ENCODE results near the gene GLE1.
"Not testable (repeated sequence)": the region's sequence is repeated elsewhere in the genome, so short reads cannot be mapped to it uniquely, and the experiment has no call there.

The GLE1 gene

DNA sequence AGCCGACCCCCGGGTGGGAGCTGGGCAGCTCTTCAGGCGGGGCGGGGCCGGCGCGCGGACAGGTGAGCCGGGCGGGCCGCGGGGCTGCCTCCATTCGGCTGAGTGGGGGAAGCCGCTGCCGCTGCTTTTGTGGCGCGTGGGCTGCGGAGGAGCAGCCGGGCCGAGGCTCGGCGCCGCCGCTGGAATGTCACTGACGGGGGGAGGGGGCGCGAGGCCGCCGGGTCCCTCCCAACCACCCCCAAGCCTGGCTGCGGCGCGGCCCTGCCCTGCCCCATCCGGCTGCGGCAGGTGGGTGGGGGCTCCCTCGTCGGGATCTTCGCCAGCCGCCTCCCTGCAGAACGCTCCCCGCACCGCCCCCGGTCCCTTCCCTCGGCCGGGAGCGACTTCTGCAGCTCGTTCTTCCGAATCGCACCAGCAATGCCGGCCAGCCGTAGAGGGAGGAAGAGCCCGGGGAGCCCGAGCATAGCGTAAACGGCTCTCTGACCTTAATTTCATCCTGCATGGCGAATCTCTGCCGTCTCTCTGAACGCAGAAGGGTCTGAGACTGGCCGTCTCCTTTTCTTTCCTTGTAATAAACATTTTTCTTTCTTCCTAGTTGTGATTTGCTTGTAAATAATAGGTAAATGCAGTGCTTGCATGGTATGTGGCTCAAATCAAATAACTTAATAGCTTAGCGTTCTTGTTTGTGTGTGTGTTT is 48.4 kb downstream of the GLE1 start:
- DNase-seq: peak; percentile 50

- DNase-seq: no peak
Observed at GRCh38 chr9:128553728-128554127, 49.2 kb downstream of the GLE1 start.

GRCh38 chr9:128554155-128554862 is 49.8 kb downstream of the GLE1 start:
- DNase-seq: no peak

DNA sequence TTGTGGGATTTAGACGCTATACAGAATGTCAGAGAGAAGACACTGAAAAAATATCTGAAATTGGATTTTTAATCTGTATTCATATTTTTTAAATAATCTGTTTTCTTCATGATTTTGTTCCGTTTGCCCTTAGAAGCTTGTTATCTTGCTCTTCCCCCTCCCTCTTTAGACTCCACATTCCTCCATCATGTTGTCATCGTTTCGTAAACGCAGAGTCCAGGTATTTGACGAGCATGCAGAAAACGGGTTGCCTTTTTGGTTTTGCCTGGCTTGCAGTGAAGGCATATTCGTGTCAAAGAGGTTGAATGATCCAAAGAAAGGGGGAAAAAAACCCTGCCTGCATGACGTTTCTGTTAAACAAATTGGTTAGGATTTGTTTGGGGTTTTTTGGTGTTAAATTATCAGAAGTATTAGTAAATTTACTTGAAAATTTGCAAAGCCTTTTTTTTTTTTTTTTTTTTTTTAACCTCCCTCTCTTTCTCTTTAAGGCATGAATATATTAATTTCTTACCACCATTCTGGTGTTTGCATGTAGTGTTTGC is 50.7 kb downstream of the GLE1 start:
- DNase-seq: no peak

DNA sequence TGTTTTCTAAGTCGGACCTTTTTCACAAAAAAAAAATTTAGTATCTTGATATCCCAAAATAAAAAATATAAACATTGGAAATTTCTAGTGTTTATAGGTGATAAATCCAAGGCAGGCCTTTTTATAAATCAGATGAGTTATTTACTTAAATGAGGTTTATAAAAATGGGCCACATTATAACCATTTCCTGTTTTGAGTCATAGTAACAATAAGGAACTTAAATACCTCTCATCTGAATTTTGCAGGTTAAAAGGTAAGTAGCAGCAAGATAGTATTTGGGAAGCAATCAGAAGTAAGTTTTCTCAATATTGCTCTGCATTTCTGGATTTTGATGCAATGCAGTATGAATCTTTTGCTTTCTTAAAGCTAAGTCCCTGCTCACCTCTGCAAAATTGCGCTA is 51.8 kb downstream of the GLE1 start:
- DNase-seq: no peak

- DNase-seq: no peak
Observed at GRCh38 chr9:128556926-128557634, 52.6 kb downstream of the GLE1 start.

- no peak for DNase-seq
Observed at GRCh38 chr9:128558431-128559310, 54.2 kb downstream of the GLE1 start.

DNA sequence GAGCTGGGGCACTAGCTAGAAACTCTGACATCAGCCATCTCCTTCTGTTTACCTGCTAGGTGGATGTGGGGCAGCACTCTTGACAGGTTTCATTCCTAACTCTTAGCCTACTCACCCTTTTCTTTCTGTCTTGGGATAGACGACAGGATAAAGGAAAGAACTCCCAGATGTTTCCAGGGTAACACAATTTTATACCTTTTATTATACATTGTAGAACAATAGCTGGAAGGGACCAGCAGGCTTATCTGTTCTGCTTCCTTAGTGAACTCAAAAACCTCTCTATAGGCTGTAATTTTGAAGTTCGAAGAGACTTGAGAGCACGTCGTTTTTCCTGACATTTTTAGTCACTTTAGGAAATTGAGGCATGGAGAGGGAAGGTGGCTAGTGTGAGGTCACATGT is 61.1 kb downstream of the GLE1 start:
- no peak for DNase-seq

DNA sequence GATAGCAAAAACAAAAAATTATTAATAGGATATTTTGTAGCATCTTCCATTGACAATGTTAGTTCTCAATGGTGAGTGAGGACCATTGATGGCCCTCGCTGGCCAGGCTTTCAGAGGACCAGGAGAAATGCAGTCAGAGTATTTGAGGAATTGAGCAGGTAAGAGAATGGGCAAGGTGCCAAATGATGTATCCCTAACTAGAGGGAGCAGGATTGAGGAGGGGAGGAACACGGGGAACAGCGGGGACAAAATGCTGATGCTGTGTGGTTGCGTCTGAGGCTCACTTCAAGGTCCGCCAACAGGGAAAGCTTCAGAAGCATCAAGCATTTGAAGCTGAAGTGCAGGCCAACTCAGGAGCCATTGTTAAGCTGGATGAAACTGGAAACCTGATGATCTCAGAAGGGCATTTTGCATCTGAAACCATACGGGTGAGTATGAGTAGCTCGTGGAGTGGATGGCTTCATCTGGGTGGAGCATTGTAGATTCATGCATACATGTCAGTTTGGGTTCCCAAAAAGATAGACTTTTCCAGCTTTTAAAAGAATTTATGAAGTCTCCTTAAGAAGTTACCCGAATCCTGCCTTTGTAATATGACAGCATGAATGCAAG is 64.1 kb downstream of the GLE1 start:
- no peak for DNase-seq

GRCh38 chr9:128575469-128575868 is 71.0 kb downstream of the GLE1 start:
- no peak for DNase-seq

- DNase-seq: no peak
Observed at GRCh38 chr9:128575916-128576315, 71.4 kb downstream of the GLE1 start.

DNA sequence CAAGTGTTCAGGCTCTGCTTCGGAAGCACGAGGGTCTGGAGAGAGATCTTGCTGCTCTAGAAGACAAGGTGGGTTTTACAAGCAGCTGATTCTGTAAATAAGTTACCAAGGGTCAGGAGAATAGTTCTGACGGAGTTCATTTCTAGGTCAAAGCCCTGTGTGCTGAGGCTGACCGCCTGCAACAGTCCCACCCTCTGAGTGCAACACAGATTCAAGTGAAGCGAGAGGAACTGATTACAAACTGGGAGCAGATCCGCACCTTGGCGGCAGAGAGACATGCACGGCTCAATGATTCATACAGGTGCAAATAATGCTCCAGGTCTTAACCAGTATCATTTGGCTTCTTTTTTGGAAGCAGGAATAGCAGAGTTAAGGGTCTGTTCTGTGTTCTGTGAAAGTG is 72.7 kb downstream of the GLE1 start:
- no peak for DNase-seq

- DNase-seq: no peak
Observed at GRCh38 chr9:128579194-128579593, 74.7 kb downstream of the GLE1 start.

DNA sequence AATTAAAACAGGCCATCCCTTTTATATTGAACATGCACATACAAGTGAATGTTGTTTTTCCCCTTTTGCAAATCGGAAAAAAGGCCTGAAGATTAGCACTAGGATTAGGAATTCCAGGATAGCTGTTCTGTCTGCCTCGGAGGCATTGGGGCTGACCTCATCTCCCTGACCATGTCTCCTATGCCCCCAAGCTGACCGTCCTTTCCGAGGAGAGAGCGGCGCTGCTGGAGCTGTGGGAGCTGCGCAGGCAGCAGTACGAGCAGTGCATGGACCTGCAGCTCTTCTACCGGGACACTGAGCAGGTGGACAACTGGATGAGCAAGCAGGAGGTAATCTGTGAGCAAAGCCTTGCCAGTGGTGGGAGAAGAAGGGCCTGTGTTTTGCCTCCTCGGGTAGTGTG is 76.2 kb downstream of the GLE1 start:
- DNase-seq: no peak

DNA sequence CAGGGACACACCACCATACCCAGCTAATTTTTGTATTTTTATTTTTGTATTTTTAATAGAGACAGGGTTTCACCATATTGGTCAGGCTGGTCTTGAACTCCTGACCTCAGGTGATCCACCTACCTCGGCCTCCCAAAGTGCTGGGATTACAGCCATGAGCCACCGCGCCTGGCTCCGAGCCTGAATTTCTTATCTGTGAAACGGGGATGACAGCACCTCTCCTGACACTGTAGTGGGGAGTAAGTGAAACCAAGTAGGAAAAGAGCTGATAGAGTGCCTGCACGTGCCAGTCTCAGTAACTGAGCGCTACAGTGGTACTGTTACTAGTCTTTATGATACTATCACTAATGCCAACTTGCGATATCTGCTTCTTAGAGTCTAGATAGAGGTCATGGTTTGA is 80.6 kb downstream of the GLE1 start:
- not testable (repeated sequence) for DNase-seq

DNA sequence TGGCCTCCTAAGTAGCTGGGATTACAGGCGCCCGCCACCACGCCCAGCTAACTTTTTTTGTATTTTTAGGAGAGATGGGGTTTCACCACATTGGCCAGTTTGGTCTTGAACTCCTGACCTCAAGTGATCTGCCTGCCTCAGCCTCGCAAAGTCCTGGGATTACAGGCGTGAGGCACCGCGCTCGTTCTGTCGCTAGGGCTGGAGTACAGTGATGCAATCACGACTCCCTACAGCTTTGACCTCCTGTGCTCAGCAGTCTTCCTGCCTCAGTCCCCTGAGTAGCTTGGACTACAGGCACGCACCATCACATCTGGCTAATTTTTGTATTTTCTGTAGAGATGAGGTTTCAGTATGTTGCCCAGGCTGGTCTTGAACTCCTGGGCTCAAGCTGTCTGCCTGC is 82.4 kb downstream of the GLE1 start:
- not testable (repeated sequence) for DNase-seq

- DNase-seq: no peak
Observed at GRCh38 chr9:128587453-128587852, 82.9 kb downstream of the GLE1 start.

DNA sequence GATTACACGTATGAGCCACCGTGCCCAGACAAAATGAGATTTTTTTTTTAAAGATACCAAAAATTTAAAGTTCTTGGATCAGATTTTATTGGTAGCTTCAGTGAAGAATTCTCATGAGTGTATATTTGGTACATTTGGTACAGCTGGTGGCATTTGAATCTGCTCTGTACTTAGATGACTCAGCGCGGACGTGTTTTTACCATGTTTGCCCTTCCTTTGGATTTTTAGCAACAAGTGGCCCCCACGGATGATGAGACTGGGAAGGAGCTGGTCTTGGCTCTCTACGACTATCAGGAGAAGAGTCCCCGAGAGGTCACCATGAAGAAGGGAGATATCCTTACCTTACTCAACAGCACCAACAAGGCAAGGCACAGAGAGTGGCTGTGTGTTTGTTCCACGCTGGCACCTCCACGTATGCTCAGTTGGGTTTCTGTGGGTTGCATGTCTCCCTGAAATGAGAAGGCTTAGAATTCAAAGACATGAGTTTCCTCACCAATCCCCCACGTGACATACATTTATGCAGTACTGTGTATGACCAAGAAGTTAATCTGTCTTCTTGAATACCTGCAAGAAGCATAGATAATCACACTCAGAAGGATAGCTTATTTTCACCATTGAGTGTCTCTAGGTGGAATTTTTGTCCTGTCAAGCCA is 84.2 kb downstream of the GLE1 start:
- DNase-seq: no peak
